ENCODE results near the gene PHACTR3. TPM values are rescaled to one million over a fixed set of nuclear protein-coding genes. Genes with fewer than 3 reads are reported as not detected.

Gene PHACTR3
- total RNA-seq, 2 donors from 2014 or later, result not detected

DNA sequence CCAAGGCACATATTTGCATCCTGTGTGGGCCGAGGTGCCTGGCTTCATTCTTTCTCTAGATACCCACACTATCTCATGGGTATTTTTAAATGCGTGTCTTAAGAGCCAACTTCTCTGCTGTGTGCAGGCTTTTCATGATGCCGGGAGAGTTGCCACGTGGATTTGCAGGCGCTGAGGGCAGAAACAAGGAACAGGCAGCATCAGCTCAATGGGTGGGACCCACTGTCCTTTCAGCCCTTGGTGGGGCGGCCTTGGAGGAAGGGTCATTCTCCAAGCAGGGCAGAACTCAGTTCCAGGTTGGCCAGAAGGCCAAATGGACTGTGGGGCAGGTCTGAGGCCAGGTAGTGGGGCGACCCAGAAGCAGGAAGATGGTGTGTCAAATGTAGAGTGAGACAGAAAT is 84.7 kb downstream of the PHACTR3 start:
- ATAC-seq (ENCODE audit: insufficient number of reproducible peaks, low FRiP score, low read depth), result no peak
- H3K27me3 ChIP-seq (replicated peaks; ENCODE audit: insufficient read depth), result no peaks in the 10 kb centered on the region
- no peaks in the 10 kb centered on the region for H3K9me3 ChIP-seq
- DNase-seq (ENCODE audit: low spot score), result no peak
- no peak overlapping the region for H3K4me3 ChIP-seq
- TF ChIP-seq, protein P1, sequence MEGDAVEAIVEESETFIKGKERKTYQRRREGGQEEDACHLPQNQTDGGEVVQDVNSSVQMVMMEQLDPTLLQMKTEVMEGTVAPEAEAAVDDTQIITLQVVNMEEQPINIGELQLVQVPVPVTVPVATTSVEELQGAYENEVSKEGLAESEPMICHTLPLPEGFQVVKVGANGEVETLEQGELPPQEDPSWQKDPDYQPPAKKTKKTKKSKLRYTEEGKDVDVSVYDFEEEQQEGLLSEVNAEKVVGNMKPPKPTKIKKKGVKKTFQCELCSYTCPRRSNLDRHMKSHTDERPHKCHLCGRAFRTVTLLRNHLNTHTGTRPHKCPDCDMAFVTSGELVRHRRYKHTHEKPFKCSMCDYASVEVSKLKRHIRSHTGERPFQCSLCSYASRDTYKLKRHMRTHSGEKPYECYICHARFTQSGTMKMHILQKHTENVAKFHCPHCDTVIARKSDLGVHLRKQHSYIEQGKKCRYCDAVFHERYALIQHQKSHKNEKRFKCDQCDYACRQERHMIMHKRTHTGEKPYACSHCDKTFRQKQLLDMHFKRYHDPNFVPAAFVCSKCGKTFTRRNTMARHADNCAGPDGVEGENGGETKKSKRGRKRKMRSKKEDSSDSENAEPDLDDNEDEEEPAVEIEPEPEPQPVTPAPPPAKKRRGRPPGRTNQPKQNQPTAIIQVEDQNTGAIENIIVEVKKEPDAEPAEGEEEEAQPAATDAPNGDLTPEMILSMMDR (IDR thresholded peaks at IDR 0.05), result no peak
- no peaks in the 10 kb centered on the region for H3K36me3 ChIP-seq
- H3K27ac ChIP-seq, result no peak overlapping the region
- no peaks in the 10 kb centered on the region for H3K4me1 ChIP-seq (ENCODE audit: control insufficient read depth in 1 of 2, low read depth in 2 of 2)

GRCh38 chr20:59690101-59690500 is 85.8 kb downstream of the PHACTR3 start:
- Histone ChIP-seq H3K27ac (no peak overlapping the region), H3K36me3 (no peaks in the 10 kb centered on the region), H3K4me3 (no peak overlapping the region), H3K9me3 (no peaks in the 10 kb centered on the region), H3K27me3 (replicated peaks; ENCODE audit: insufficient read depth) (no peaks in the 10 kb centered on the region), H3K4me1 (ENCODE audit: control insufficient read depth in 1 of 2, low read depth in 2 of 2) (no peaks in the 10 kb centered on the region)
- DNase-seq (ENCODE audit: low spot score) (no peak), ATAC-seq (ENCODE audit: insufficient number of reproducible peaks, low FRiP score, low read depth) (no peak)
- TF ChIP-seq, protein P1 (IDR thresholded peaks at IDR 0.05), result no peak

DNA sequence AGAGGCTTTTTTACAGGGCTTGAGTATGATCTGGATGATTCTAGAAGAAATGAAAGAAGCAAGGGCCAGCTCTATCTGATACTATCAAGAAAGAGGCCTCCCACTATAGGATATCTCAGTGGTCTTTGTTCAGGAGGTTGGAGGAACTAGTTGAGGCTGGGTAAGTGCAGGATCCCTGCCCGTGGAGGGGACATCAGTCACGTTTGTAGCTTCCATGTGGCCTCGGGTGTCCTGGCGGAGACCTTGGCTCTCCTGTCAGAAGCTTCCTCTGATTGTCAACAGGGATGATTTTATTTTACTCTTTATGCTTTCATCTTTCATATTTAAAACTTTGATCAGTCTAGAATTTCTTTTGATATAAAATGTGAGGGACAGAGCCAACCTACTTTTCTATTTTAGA is 86.6 kb downstream of the PHACTR3 start:
- DNase-seq (ENCODE audit: low spot score) (no peak), ATAC-seq (ENCODE audit: insufficient number of reproducible peaks, low FRiP score, low read depth) (no peak)
- Histone ChIP-seq H3K4me1 (ENCODE audit: control insufficient read depth in 1 of 2, low read depth in 2 of 2) (no peaks in the 10 kb centered on the region), H3K9me3 (no peaks in the 10 kb centered on the region), H3K36me3 (no peaks in the 10 kb centered on the region), H3K4me3 (no peak overlapping the region), H3K27me3 (replicated peaks; ENCODE audit: insufficient read depth) (no peaks in the 10 kb centered on the region), H3K27ac (no peak overlapping the region)
- TF ChIP-seq, protein P1 (IDR thresholded peaks at IDR 0.05), result no peak

GRCh38 chr20:59692139-59692538 is 87.8 kb downstream of the PHACTR3 start:
- DNase-seq (ENCODE audit: low spot score), result no peak
- no peaks in the 10 kb centered on the region for H3K9me3 ChIP-seq
- no peak overlapping the region for H3K27ac ChIP-seq
- no peaks in the 10 kb centered on the region for H3K27me3 ChIP-seq (replicated peaks; ENCODE audit: insufficient read depth)
- TF ChIP-seq, protein P1 (IDR thresholded peaks at IDR 0.05), result no peak
- H3K4me3 ChIP-seq, result no peak overlapping the region
- ATAC-seq (ENCODE audit: insufficient number of reproducible peaks, low FRiP score, low read depth), result no peak
- H3K36me3 ChIP-seq, result no peaks in the 10 kb centered on the region
- H3K4me1 ChIP-seq (ENCODE audit: control insufficient read depth in 1 of 2, low read depth in 2 of 2), result no peaks in the 10 kb centered on the region

GRCh38 chr20:59693587-59693986 is 89.2 kb downstream of the PHACTR3 start:
- TF ChIP-seq, protein P1 (IDR thresholded peaks at IDR 0.05), result no peak
- no peaks in the 10 kb centered on the region for H3K4me1 ChIP-seq (ENCODE audit: control insufficient read depth in 1 of 2, low read depth in 2 of 2)
- H3K9me3 ChIP-seq, result no peaks in the 10 kb centered on the region
- no peak for ATAC-seq (ENCODE audit: insufficient number of reproducible peaks, low FRiP score, low read depth)
- no peak for DNase-seq (ENCODE audit: low spot score)
- H3K27me3 ChIP-seq (replicated peaks; ENCODE audit: insufficient read depth), result no peaks in the 10 kb centered on the region
- H3K27ac ChIP-seq, result no peak overlapping the region
- H3K36me3 ChIP-seq, result no peaks in the 10 kb centered on the region
- H3K4me3 ChIP-seq, result no peak overlapping the region
